Measurements from ENCODE around the gene CD70. TPM values are rescaled to one million over a fixed set of nuclear protein-coding genes. Genes with fewer than 3 reads are reported as not detected.
"Not testable (repeated sequence)": the region's sequence is repeated elsewhere in the genome, so short reads cannot be mapped to it uniquely, and the experiment has no call there.

Gene CD70
- total RNA-seq, 4 donors from 2014 or later = 1.2 TPM; not detected in 3

GRCh38 chr19:6599866-6600454 lies 9.0 kb upstream of the CD70 start:
- H3K4me3 ChIP-seq = no peak overlapping the region
- no peaks in the 10 kb centered on the region for H3K4me1 ChIP-seq
- no peaks in the 10 kb centered on the region for H3K36me3 ChIP-seq
- intact Hi-C loops (cut with DNase I; ENCODE audit: low total_unique reads) = no loop called here
- no peak overlapping the region for H3K27ac ChIP-seq
- no peak for TF ChIP-seq POLR2A (IDR thresholded peaks at IDR 0.05)
- no peaks in the 10 kb centered on the region for H3K27me3 ChIP-seq
- no peaks in the 10 kb centered on the region for H3K9me3 ChIP-seq
- no peak for DNase-seq

- H3K4me3 ChIP-seq; intact Hi-C loops (cut with DNase I; ENCODE audit: low total_unique reads); H3K36me3 ChIP-seq; H3K9me3 ChIP-seq; H3K4me1 ChIP-seq; H3K27ac ChIP-seq; H3K27me3 ChIP-seq; DNase-seq: not testable (repeated sequence)
These were observed 7.4 kb upstream of the CD70 start for GRCh38 chr19:6598254-6598892.

GRCh38 chr19:6597471-6598253 lies 6.7 kb upstream of the CD70 start:
- H3K27me3 ChIP-seq; H3K4me3 ChIP-seq; DNase-seq; H3K27ac ChIP-seq; H3K36me3 ChIP-seq; intact Hi-C loops (cut with DNase I; ENCODE audit: low total_unique reads); H3K9me3 ChIP-seq; H3K4me1 ChIP-seq: not testable (repeated sequence)

GRCh38 chr19:6596621-6597020 lies 5.7 kb upstream of the CD70 start:
- Histone ChIP-seq H3K9me3 (no peaks in the 10 kb centered on the region), H3K4me1 (no peaks in the 10 kb centered on the region), H3K36me3 (no peaks in the 10 kb centered on the region), H3K27ac (no peak overlapping the region), H3K4me3 (no peak overlapping the region), H3K27me3 (peaks cover 0 to under 1% of the 10 kb centered on the region in 2 donors)
- intact Hi-C loops (cut with DNase I; ENCODE audit: low total_unique reads) = no loop called here
- TF ChIP-seq CTCF (IDR thresholded peaks at IDR 0.05) (no peak), POLR2A (IDR thresholded peaks at IDR 0.05) (no peak)
- no peak for DNase-seq

- Histone ChIP-seq H3K4me1 (no peaks in the 10 kb centered on the region), H3K27ac (no peak overlapping the region), H3K9me3 (no peaks in the 10 kb centered on the region), H3K4me3 (no peak overlapping the region), H3K27me3 (peaks cover 5 to 23% of the 10 kb centered on the region in 2 donors), H3K36me3 (no peaks in the 10 kb centered on the region)
- intact Hi-C loops (cut with DNase I; ENCODE audit: low total_unique reads) = no loop called here
- TF ChIP-seq CTCF (IDR thresholded peaks at IDR 0.05) = no peak
- no peak for TF ChIP-seq POLR2A (IDR thresholded peaks at IDR 0.05)
- DNase-seq = no peak
These were observed 2.9 kb upstream of the CD70 start for GRCh38 chr19:6593651-6594416.

- no peaks in the 10 kb centered on the region for H3K4me1 ChIP-seq
- no peak overlapping the region for H3K4me3 ChIP-seq
- TF ChIP-seq POLR2A (IDR thresholded peaks at IDR 0.05) (no peak), CTCF (IDR thresholded peaks at IDR 0.05) (no peak)
- no peak overlapping the region for H3K27ac ChIP-seq
- no peak for DNase-seq
- intact Hi-C loops (cut with DNase I; ENCODE audit: low total_unique reads) = no loop called here
- no peaks in the 10 kb centered on the region for H3K36me3 ChIP-seq
- peaks cover 5 to 33% of the 10 kb centered on the region in 2 donors for H3K27me3 ChIP-seq
- H3K9me3 ChIP-seq = no peaks in the 10 kb centered on the region
These were observed 608 bp downstream of the CD70 start for GRCh38 chr19:6590258-6590826.

All from uterus (tissue), 4 donors.